Activated naive CD8-positive, alpha-beta T cell treated with anti-CD3 and anti-CD28 coated beads, Interleukin-2, amount 50 U/mL, for 16 hours (primary cell): Measurements from ENCODE around the gene GRM6.

Source experiments
- DNase-seq: peaks from one replicate; pipeline ENCODE4 v3.0.0-alpha.2; 2020; ENCODE audit warnings: low read depth, low spot score

GRM6 gene

DNA sequence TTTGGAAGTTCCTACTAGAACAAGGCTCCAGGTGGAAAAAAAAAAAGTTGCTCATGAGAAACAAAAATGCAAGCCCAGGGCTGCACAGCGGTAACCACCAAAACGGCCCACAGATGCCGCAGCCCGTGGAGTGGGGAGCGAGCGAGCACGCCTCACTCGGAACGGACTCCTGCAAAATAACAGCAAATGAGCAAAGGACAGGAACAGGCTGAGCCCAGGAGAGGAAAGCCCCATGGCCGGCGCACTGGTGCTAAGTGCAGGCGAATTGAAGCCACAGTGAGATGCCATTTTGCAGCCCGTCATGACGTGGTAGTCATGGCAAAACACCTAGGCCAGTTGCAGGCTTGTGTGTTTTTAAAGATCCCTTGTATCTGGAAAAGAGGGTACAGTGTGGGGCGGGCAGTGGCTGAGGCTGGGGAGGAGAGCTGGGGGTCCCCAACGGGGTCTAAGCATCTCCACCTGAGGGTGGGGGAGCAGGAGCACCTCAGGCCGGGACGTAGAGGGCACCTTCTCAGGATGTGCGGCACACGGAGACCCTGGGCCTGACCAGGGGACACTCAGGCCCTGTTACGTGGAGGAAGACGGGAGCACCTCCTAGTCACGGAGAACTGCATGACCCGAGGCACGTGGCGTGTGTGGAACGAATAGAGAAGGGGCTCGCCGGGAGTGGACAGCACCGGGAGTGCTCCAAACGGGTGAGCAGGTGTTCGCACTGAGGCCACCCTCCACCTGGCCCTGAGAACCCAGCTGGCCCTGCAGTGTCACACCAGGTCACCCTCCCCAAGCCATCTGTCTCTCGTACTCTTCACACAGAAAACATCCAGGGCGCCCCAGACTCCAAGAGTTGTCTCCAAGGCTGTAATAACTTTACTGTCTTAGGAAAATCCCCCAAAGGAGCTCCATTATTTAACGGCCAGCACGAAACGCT, 10.7 kb downstream of the GRM6 start:
- DNase-seq = no peak

DNA sequence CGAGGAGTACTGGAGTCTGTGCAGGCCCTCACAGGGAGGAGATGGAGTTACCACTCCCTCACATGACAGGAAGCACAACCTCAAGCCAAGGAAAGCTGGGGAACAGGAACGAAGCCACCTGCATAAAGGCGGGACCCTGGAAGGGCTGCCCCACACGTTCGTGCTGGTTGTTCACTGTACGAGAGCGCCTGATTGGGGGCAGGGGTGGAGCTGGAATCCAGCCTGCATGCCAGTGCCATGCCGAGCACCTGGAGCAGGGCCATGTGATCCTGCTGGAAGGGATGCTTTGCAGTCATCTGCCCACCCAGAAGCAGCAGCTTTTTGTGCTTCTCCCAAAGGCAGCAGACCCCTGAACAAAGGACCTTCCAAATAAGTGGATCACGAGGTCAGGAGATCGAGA, 11.4 kb downstream of the GRM6 start:
- DNase-seq = no peak

DNA sequence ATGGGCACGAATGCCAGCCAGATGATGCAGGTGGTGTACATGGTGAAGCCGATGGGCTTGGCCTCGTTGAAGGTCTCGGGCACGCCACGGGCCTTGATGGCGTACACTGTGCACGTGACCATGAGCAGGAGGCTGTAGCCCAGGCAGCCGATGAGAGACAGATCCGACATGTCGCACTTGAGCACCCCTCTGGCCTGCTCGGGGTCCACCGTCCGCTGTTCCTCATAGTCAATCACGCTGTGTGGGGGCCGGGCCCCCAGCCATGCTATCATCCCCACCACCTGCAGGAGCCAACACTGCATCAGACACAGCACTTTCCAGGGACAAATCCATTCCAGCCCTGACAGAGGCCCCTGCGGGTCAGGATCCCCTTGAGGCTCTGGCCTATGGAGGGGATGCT, 12.2 kb downstream of the GRM6 start:
- no peak for DNase-seq

DNA sequence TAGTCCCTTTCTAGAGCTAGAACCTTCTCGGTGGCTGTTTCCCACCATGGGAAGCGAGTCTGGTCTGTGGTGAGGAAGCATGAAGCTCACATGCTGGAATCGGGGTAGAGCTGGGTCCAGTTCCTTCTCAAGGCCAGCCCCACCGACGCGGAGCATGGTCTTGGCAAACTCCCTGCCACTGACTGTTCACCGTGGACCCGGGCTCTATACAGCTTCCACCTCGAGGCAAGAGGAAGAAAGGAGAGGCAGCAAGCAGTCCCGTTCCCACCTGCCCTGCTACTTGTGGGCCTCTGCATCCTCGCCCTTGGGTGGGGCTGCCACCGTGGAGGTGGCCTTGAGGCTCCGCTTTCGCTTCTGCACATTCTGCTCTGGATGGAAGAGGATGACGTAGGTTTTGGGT, 13.7 kb downstream of the GRM6 start:
- DNase-seq = no peak

DNA sequence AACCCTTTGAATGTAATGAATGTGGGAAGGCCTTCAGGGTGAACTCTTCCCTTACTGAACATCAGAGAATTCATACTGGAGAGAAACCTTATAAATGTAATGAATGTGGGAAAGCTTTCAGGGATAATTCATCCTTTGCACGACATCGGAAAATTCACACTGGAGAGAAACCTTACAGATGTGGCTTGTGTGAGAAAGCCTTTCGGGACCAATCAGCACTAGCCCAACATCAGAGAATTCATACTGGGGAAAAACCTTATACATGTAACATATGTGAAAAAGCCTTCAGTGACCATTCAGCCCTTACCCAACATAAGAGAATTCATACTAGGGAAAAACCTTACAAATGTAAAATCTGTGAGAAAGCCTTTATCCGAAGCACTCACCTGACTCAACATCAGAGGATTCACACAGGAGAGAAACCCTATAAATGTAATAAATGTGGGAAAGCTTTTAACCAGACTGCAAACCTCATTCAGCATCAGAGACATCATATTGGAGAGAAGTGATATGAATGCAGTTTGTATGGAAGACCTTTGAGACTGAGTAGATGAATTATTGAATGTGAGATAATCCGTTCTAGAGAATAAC, 29.6 kb downstream of the GRM6 start:
- DNase-seq = no peak

DNA sequence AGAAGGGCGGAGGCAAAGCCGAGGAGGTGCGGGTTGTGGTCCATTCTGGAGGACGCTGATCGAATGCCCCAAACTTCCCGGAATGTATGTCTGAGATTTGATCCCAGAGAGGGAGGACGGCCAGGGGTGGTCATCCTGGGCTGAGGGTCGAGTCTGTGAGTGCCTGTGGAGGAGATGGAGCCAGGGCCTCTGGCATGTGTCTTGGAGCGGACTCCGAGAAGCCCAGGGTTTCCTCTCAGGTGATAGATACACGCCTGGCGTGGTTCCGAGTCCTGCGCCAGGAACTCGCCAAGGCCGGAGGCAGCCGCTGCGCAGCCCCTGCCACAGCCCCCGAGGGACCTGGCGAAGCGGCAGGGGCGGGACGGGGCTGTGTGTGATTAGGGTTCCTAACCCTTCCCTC, 53.8 kb downstream of the GRM6 start:
- no peak for DNase-seq

DNA sequence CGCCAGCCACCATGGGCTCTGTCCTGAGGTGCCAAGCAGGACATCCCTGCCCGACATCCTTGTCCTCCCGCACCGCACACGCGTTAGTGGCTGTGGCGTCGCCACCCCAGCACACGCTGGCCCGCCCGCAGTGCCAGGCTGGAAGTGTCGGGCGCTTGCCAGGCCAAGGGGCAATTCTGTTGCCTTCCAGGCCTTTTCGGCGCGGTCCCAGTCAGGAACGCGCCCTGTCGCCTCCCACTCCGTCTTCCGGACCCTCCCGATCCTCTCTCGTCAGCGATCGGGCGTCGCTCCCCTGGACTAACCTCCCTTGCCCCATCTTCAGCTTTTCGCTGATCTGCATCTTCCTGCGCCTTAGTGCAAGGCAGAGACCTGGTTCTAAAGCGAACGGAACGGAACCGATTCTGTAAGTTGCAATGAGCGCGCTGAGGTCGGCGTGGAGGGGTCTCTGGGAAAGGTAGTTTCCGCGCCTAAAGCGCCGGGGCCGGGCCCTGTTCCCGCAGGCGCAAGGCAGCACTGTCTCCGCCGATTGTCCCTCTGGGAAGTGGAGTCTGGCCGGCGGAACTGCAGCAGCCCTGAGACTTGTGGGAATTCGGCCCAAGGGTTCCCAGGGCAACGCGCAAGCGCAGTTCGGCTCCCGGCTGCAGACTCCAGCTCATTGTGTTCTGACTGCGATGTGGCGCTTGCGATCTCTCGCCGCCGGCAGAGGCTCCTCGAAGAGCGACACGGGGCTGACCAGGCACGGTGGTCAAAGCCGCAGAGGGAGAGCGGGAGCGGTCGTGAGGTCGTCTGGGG, 54.4 kb downstream of the GRM6 start, which contains the start of gene ZNF454:
ZNF454 (plus strand) TSS at position 630 of the 792 bp plus-strand sequence. CDS start 1,594 bp downstream, outside the sequence.
- no peak for DNase-seq

DNA sequence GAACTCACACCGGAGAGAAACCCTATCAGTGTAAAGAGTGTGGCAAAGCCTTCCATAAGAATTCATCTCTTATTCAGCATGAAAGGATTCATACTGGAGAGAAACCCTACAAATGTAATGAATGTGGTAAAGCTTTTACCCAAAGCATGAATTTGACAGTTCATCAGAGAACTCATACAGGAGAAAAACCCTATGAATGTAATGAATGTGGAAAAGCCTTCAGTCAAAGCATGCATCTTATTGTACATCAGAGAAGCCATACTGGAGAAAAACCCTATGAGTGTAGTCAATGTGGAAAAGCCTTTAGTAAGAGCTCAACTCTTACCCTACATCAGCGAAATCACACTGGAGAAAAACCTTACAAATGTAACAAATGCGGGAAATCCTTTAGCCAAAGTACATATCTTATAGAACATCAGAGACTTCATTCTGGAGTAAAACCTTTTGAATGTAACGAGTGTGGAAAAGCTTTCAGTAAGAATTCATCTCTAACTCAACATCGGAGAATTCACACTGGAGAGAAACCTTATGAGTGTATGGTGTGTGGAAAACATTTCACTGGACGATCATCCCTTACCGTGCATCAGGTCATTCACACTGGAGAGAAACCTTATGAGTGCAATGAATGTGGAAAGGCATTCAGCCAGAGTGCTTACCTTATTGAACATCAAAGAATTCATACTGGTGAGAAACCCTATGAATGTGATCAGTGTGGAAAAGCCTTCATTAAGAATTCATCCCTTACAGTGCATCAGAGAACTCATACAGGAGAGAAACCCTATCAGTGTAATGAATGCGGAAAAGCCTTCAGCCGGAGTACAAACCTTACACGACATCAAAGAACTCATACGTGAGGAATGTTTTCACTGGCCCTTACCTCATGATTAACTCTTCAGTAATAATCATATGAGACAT, 63.0 kb downstream of the GRM6 start:
- DNase-seq = no peak
